NCI-H1694 (cell line): ENCODE data around the gene CNPPD1.
"Not testable (repeated sequence)": the region's sequence is repeated elsewhere in the genome, so short reads cannot be mapped to it uniquely, and the experiment has no call there.

Experiments used
- DNase-seq: peaks from one replicate; lab custom pipeline; 2025; lab: John Stamatoyannopoulos, UW

Gene CNPPD1

GRCh38 chr2:219207884-219208740, 31.4 kb upstream of the CNPPD1 start:
- no peak for DNase-seq

- no peak for DNase-seq
Observed at GRCh38 chr2:219207134-219207883, 30.6 kb upstream of the CNPPD1 start.

- DNase-seq, result peak; percentile 84
Observed at GRCh38 chr2:219206328-219207133, 29.8 kb upstream of the CNPPD1 start, which contains the start of gene ZFAND2B. TSS of gene ZFAND2B (plus strand) at chr2:219206782. CDS start at chr2:219206988, 206 bp downstream.

GRCh38 chr2:219205981-219206327, 29.2 kb upstream of the CNPPD1 start:
- DNase-seq, result no peak

GRCh38 chr2:219205165-219205538, 28.4 kb upstream of the CNPPD1 start:
- no peak for DNase-seq

- DNase-seq, result no peak
Observed at GRCh38 chr2:219204425-219205164, 27.9 kb upstream of the CNPPD1 start.

GRCh38 chr2:219201331-219201730, 24.6 kb upstream of the CNPPD1 start:
- DNase-seq, result not testable (repeated sequence)

GRCh38 chr2:219200502-219201326, 24.0 kb upstream of the CNPPD1 start:
- not testable (repeated sequence) for DNase-seq

- no peak for DNase-seq
Observed at GRCh38 chr2:219199470-219200211, 22.9 kb upstream of the CNPPD1 start.

GRCh38 chr2:219198974-219199373, 22.2 kb upstream of the CNPPD1 start:
- no peak for DNase-seq

- DNase-seq, result no peak
Observed at GRCh38 chr2:219197388-219197787, 20.7 kb upstream of the CNPPD1 start.

- no peak for DNase-seq
Observed at GRCh38 chr2:219186754-219187456, 10.2 kb upstream of the CNPPD1 start.

- DNase-seq, result peak; percentile 72
Observed at GRCh38 chr2:219184121-219184520, 7.4 kb upstream of the CNPPD1 start.

- no peak for DNase-seq
Observed at GRCh38 chr2:219183151-219183772, 6.5 kb upstream of the CNPPD1 start.

GRCh38 chr2:219182331-219183150, 5.8 kb upstream of the CNPPD1 start:
- no peak for DNase-seq

- DNase-seq, result no peak
Observed at GRCh38 chr2:219181531-219181930, 4.8 kb upstream of the CNPPD1 start.

- no peak for DNase-seq
Observed at GRCh38 chr2:219180961-219181360, 4.2 kb upstream of the CNPPD1 start.
